NCI-H1417 treated with DMSO at 0.1 percent for 48 hours (cell line): Measurements from ENCODE around the gene TNNT1.
A peak's percentile ranks its signal among the peaks of the same experiment; 100 is the strongest.
"Not testable (repeated sequence)": the region's sequence is repeated elsewhere in the genome, so short reads cannot be mapped to it uniquely, and the experiment has no call there.

ENCODE experiments used
- DNase-seq: peaks from one replicate; lab custom pipeline; 2025; lab: John Stamatoyannopoulos, UW

Gene TNNT1

GRCh38 chr19:55169136-55169535 lies 20.1 kb upstream of the TNNT1 start:
- DNase-seq: no peak

GRCh38 chr19:55166530-55167268 lies 17.7 kb upstream of the TNNT1 start, which contains the start of gene DNAAF3:
Gene DNAAF3, minus strand, starts transcription at chr19:55166613. Its CDS starts 200 bp downstream, at chr19:55166413.
- peak; percentile 93 for DNase-seq

- peak; percentile 39 for DNase-seq
These were observed 17.0 kb upstream of the TNNT1 start for GRCh38 chr19:55165952-55166529.

- DNase-seq: no peak
These were observed 12.7 kb upstream of the TNNT1 start for GRCh38 chr19:55161571-55162322.

- DNase-seq: no peak
These were observed 12.0 kb upstream of the TNNT1 start for GRCh38 chr19:55160986-55161365.

GRCh38 chr19:55160128-55160985 lies 11.4 kb upstream of the TNNT1 start:
- DNase-seq: peak; percentile 57

- no peak for DNase-seq
These were observed 10.1 kb upstream of the TNNT1 start for GRCh38 chr19:55158848-55159749.

- no peak for DNase-seq
These were observed 9.4 kb upstream of the TNNT1 start for GRCh38 chr19:55158423-55158822.

- DNase-seq: no peak
These were observed 8.3 kb upstream of the TNNT1 start, which contains the start of gene TNNI3 for GRCh38 chr19:55157064-55157908. Gene TNNI3, minus strand, starts transcription at chr19:55157732. Its CDS starts 143 bp downstream, at chr19:55157589.

- DNase-seq: peak; percentile 56
These were observed 7.4 kb upstream of the TNNT1 start for GRCh38 chr19:55156202-55157063.

- DNase-seq: not testable (repeated sequence)
These were observed 6.8 kb upstream of the TNNT1 start for GRCh38 chr19:55155784-55156183.

- no peak for DNase-seq
These were observed 4.8 kb upstream of the TNNT1 start for GRCh38 chr19:55153652-55154264.

- no peak for DNase-seq
These were observed 3.0 kb upstream of the TNNT1 start for GRCh38 chr19:55152017-55152416.

- no peak for DNase-seq
These were observed 1.3 kb downstream of the TNNT1 start for GRCh38 chr19:55147545-55148251.

- DNase-seq: no peak
These were observed 2.2 kb downstream of the TNNT1 start for GRCh38 chr19:55146705-55147273.

- no peak for DNase-seq
These were observed 2.8 kb downstream of the TNNT1 start for GRCh38 chr19:55146078-55146704.

- no peak for DNase-seq
These were observed 3.8 kb downstream of the TNNT1 start for GRCh38 chr19:55145232-55145631.
